Activated T-helper 1 cell treated with anti-CD3 and anti-CD28 coated beads, Interleukin-12 subunit alpha, Interleukin-12 subunit beta, Interleukin-2, Interleukin-4 antibody, amounts not matched to agents 30 ng/mL and 10 ng/mL and 1 ng/mL, durations not matched to agents 14 hours and 24 hours and 36 hours (primary cell): ENCODE results near the gene SPEF1. TPM values are rescaled to one million over a fixed set of nuclear protein-coding genes. Genes with fewer than 3 reads are reported as not detected.
A peak's percentile ranks its signal among the peaks of the same experiment; 100 is the strongest.

ENCODE experiments used
- DNase-seq: peaks from one replicate; pipeline ENCODE4 v3.0.0; 2021; ENCODE audit warnings: low spot score
- H3K27ac Mint-ChIP-seq: one replicate; pipeline ENCODE4 v1.8.0; 2021; ENCODE audit warnings: mild to moderate bottlenecking, mixed read lengths
- H3K27me3 Mint-ChIP-seq: one replicate; pipeline ENCODE4 v1.8.0; 2022; ENCODE audit warnings: mild to moderate bottlenecking, moderate library complexity, mixed read lengths; ENCODE audit not compliant: insufficient read depth
- H3K36me3 Mint-ChIP-seq: one replicate; pipeline ENCODE4 v1.8.0; 2021; ENCODE audit warnings: low read depth, mixed read lengths
- H3K4me1 Mint-ChIP-seq: one replicate; pipeline ENCODE4 v1.8.0; 2021; ENCODE audit warnings: low read depth, mixed read lengths
- H3K4me3 Mint-ChIP-seq: one replicate; pipeline ENCODE4 v1.8.0; 2021; ENCODE audit warnings: mild to moderate bottlenecking, moderate library complexity, mixed read lengths
- H3K9me3 Mint-ChIP-seq: one replicate; pipeline ENCODE4 v1.8.0; 2021; ENCODE audit warnings: mixed read lengths
- intact Hi-C: fragments of 100-400 bp; cut with micrococcal nuclease; formaldehyde crosslinking; loops from one replicate; pipeline ENCODE4 v1.15.1; 2024
- total RNA-seq: library from RNA; stranded (reverse); gene quantifications from 2 replicates; pipeline ENCODE4 v1.2.3, GENCODE V29; 2022

The SPEF1 gene
- total RNA-seq, 1 donor from 2014 or later: not detected

GRCh38 chr20:3754276-3754630 lies 27.0 kb downstream of the SPEF1 start:
- no peak for DNase-seq
- no peaks in the 10 kb centered on the region for H3K27me3 Mint-ChIP-seq
- H3K4me1 Mint-ChIP-seq: peaks cover 7% of the 10 kb centered on the region
- intact Hi-C loops: no loop called here
- no peak overlapping the region for H3K27ac Mint-ChIP-seq
- no peaks in the 10 kb centered on the region for H3K9me3 Mint-ChIP-seq
- H3K4me3 Mint-ChIP-seq: no peak overlapping the region
- peaks cover 6% of the 10 kb centered on the region for H3K36me3 Mint-ChIP-seq

DNA sequence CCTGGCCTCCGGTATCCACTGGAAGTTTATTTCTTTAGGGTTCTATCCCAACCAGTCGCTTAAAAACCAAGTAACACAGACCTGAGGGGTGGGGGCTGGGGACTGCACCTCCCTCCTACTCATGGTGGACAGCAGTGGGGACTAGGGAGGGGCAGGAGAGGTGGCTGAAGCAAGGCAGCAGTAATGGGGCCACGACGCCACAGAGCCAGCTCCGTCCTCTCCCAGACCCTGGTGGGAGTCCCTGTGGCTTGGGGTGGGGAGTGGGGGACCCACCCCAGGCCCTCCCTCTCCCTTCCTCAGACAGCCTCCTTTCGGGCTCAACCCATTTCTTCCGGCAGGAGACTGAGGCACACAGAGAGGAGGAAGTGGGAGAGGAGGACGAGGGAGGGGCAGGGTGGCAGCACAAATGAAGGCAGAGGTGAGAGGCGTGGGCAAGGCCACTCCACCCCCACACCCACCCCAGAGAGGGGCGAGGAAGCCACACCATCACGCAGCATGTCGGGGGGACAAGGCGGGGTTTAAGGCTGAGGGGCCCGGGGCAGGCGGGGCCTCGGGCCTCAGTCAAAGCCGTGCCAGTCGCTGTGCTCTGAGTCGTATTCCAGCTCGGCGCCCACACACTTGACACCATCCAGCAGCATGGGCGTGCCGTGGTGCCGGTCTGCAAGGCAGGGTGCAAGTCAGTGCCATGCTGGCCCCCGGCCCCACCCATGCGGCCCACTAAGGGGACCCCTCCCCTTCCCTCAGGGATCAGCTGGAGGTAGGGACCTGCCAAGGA lies 27.6 kb downstream of the SPEF1 start:
- DNase-seq: no peak
- H3K4me1 Mint-ChIP-seq: peaks cover 7% of the 10 kb centered on the region
- peaks cover 6% of the 10 kb centered on the region for H3K36me3 Mint-ChIP-seq
- H3K27me3 Mint-ChIP-seq: no peaks in the 10 kb centered on the region
- H3K4me3 Mint-ChIP-seq: no peak overlapping the region
- intact Hi-C loops: loop anchor here (1.0 kb wide), 4 partner anchors 15 to 332 kb away; partner anchors contain the start of gene AP5S1
- H3K9me3 Mint-ChIP-seq: no peaks in the 10 kb centered on the region
- H3K27ac Mint-ChIP-seq: no peak overlapping the region

- intact Hi-C loops: loop anchor here (1.0 kb wide), 4 partner anchors 15 to 332 kb away; partner anchors contain the start of gene AP5S1
- no peak overlapping the region for H3K27ac Mint-ChIP-seq
These were observed 28.1 kb downstream of the SPEF1 start for GRCh38 chr20:3753098-3753497.

GRCh38 chr20:3752386-3752759 lies 28.9 kb downstream of the SPEF1 start:
- DNase-seq: no peak
- Mint-ChIP-seq H3K36me3 (peaks cover 3% of the 10 kb centered on the region), H3K27ac (peak overlapping the region; percentile 34), H3K4me1 (peaks cover 7% of the 10 kb centered on the region), H3K9me3 (no peaks in the 10 kb centered on the region), H3K4me3 (peak overlapping the region; percentile 63), H3K27me3 (no peaks in the 10 kb centered on the region)
- intact Hi-C loops: no loop called here

More at GRCh38 chr20:3753098-3753497, 28.1 kb downstream of the SPEF1 start:
- Mint-ChIP-seq H3K4me3 (no peak overlapping the region), H3K27me3 (no peaks in the 10 kb centered on the region), H3K9me3 (no peaks in the 10 kb centered on the region), H3K36me3 (peaks cover 5% of the 10 kb centered on the region), H3K4me1 (peaks cover 7% of the 10 kb centered on the region)
- DNase-seq: peak; percentile 51

DNA sequence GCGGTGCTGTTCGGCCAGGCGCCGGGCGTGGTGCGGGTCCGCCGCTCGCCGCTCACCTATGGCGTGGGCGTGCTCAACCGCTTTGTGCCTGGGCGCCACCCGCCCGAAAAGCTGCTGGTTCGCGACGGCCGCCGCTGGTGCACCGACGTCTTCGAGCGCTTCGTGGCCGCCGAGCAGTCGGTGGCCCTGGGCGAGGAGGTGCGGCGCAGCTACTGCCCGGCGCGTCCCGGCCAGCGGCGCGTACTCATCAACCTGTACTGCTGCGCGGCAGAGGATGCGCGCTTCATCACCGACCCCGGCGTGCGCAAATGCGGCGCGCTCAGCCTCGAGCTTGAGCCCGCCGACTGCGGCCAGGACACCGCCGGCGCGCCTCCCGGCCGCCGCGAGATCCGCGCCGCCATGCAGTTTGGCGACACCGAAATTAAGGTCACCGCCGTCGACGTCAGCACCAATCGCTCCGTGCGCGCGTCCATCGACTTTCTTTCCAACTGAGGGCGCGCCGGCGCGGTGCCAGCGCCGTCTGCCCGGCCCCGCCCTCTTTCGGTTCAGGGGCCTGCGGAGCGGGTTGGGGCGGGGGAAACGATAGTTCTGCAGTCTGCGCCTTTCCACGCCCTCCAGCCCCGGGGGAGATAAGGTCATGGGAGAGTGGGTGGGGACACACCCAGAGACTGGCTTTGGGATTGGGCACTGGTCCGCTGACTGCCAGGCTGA lies 29.4 kb downstream of the SPEF1 start:
- Mint-ChIP-seq H3K9me3 (no peaks in the 10 kb centered on the region), H3K27ac (no peak overlapping the region), H3K27me3 (no peaks in the 10 kb centered on the region), H3K36me3 (peaks cover 1% of the 10 kb centered on the region), H3K4me1 (peaks cover 7% of the 10 kb centered on the region), H3K4me3 (peak overlapping the region; percentile 63)
- intact Hi-C loops: no loop called here
- DNase-seq: peak; percentile 14

- intact Hi-C loops: no loop called here
- H3K36me3 Mint-ChIP-seq: no peaks in the 10 kb centered on the region
- peaks cover 3% of the 10 kb centered on the region for H3K27me3 Mint-ChIP-seq
- no peaks in the 10 kb centered on the region for H3K9me3 Mint-ChIP-seq
- H3K4me1 Mint-ChIP-seq: peaks cover 7% of the 10 kb centered on the region
- no peak overlapping the region for H3K4me3 Mint-ChIP-seq
- H3K27ac Mint-ChIP-seq: no peak overlapping the region
- no peak for DNase-seq
These were observed 30.0 kb downstream of the SPEF1 start for GRCh38 chr20:3751305-3751674.

DNA sequence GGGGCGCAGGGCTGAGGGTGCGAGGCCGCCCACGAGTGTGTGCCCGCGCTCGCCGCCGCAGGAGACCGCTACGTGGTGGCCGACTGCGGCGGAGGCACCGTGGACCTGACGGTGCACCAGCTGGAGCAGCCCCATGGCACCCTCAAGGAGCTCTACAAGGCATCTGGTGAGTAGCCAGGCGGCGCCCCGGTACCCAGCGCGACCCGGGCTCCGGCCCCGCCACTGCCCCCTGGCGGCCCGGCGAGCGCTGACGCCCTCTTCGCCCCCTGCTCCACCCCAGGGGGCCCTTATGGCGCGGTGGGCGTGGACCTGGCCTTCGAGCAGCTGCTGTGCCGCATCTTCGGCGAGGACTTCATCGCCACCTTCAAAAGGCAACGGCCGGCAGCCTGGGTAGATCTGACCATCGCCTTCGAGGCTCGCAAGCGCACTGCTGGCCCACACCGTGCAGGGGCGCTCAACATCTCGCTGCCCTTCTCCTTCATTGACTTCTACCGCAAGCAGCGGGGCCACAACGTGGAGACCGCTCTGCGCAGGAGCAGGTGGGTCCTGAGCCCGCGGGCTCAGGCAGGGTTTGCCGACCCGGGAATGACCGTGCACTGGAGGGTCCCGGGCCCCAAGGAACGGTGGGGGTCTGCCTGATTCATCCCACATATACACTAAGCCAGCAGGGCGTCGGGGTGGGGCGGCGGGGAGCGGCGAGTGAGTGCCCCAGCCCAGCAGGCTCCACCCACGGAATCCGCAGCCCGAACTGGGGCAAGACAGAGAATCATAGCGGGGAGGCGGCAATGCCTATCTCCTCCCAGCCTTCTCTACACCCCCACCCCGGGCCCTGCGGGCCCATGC lies 31.3 kb downstream of the SPEF1 start:
- Mint-ChIP-seq H3K4me1 (peaks cover 12% of the 10 kb centered on the region), H3K36me3 (no peaks in the 10 kb centered on the region), H3K4me3 (no peak overlapping the region), H3K27me3 (peaks cover 7% of the 10 kb centered on the region), H3K9me3 (no peaks in the 10 kb centered on the region), H3K27ac (no peak overlapping the region)
- intact Hi-C loops: loop anchor here (5.0 kb wide), 1 partner anchor 73 kb away; no protein-coding TSS in a partner anchor
- peak; percentile 14 for DNase-seq

DNA sequence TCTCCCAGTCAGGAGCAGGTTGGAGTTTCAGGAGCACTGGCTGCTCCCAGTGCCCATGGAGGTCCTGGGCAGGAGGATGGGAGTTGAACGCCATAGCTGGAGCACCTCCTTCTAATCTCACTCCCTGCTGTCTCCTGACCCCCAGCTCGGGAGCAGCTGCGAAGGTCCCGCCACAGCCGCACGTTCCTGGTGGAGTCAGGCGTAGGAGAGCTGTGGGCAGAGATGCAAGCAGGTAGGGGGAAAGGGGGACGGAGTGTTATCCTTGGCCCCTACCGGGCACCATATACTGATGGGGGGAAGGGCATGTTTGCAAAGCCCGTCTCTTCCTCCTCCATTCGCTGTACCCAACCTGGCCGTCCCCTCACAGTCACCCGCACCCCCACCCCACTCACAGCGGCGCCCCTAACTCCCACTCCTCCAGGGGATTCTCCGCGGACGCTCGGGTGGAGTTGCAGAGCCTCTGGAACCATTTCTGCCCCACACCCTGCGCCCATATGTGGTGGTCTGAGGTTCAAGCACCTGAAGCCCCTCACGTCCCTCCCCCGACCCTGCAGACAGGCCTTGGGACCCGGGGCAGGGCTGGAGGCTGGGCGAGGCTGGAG lies 32.1 kb downstream of the SPEF1 start:
- H3K4me1 Mint-ChIP-seq: peaks cover 19% of the 10 kb centered on the region
- H3K9me3 Mint-ChIP-seq: no peaks in the 10 kb centered on the region
- H3K27ac Mint-ChIP-seq: no peak overlapping the region
- H3K27me3 Mint-ChIP-seq: peaks cover 14% of the 10 kb centered on the region
- no peak for DNase-seq
- no peaks in the 10 kb centered on the region for H3K36me3 Mint-ChIP-seq
- H3K4me3 Mint-ChIP-seq: no peak overlapping the region
- intact Hi-C loops: loop anchor here (5.0 kb wide), 1 partner anchor 72 kb away; no protein-coding TSS in a partner anchor

GRCh38 chr20:3748073-3748472 lies 33.2 kb downstream of the SPEF1 start:
- Mint-ChIP-seq H3K4me1 (peaks cover 21% of the 10 kb centered on the region), H3K4me3 (no peak overlapping the region), H3K27ac (no peak overlapping the region), H3K36me3 (no peaks in the 10 kb centered on the region), H3K27me3 (peaks cover 15% of the 10 kb centered on the region), H3K9me3 (no peaks in the 10 kb centered on the region)
- DNase-seq: no peak
- intact Hi-C loops: loop anchor here (5.0 kb wide), 1 partner anchor 71 kb away; no protein-coding TSS in a partner anchor

GRCh38 chr20:3747471-3747870 lies 33.8 kb downstream of the SPEF1 start:
- Mint-ChIP-seq H3K9me3 (no peaks in the 10 kb centered on the region), H3K36me3 (no peaks in the 10 kb centered on the region), H3K27ac (no peak overlapping the region), H3K27me3 (peaks cover 15% of the 10 kb centered on the region), H3K4me1 (peaks cover 18% of the 10 kb centered on the region), H3K4me3 (no peak overlapping the region)
- DNase-seq: no peak
- intact Hi-C loops: loop anchor here (5.0 kb wide), 1 partner anchor 70 kb away; no protein-coding TSS in a partner anchor

GRCh38 chr20:3745686-3746173 lies 35.5 kb downstream of the SPEF1 start:
- no peak for DNase-seq
- H3K36me3 Mint-ChIP-seq: no peaks in the 10 kb centered on the region
- H3K27me3 Mint-ChIP-seq: peaks cover 15% of the 10 kb centered on the region
- H3K27ac Mint-ChIP-seq: no peak overlapping the region
- H3K4me1 Mint-ChIP-seq: peaks cover 13% of the 10 kb centered on the region
- H3K4me3 Mint-ChIP-seq: no peak overlapping the region
- no peaks in the 10 kb centered on the region for H3K9me3 Mint-ChIP-seq
- intact Hi-C loops: loop anchor here (1.0 to 5.0 kb wide), 3 partner anchors 22 to 75 kb away; partner anchors contain the start of genes ADISSP and AP5S1
